ENCODE data around the gene XPO5.

The XPO5 gene

DNA sequence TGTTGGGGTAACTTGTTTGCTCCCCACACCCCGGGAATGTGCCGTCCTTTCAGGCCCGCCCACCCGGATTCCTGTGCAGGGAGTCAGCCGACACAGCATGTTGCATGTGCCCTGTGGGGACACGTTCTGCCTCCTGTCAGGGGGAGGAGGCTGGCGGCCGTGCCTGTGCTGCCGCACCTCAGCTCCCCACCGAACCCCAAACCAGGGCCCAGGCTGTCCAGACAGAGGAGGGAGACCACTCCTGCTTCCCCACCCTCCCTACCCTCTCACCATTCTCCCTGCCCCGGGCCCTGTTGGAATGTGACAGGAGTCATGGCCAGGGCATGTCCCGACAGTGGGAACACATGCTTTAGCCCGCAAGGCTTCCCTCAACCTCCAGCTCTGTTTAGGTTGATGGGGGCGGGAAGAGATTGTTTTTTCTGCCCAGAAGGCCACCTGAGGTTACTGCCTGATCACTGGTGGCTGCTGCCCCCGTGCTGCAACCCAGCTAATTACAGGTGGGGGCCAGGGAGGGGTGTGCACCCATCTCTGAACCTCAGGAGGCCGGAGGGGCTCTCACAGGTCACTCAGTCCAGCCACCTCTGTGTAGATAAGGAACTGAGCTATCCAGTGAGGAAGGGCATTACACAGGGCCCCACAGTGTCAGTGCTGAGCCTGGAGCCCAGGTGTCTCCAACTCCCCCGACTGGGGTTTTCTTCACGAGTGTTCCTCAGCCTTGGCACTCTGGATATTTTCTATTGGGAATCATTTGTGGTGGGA is 79.3 kb downstream of the XPO5 start:
- DNase-seq: peak; percentile 25

DNA sequence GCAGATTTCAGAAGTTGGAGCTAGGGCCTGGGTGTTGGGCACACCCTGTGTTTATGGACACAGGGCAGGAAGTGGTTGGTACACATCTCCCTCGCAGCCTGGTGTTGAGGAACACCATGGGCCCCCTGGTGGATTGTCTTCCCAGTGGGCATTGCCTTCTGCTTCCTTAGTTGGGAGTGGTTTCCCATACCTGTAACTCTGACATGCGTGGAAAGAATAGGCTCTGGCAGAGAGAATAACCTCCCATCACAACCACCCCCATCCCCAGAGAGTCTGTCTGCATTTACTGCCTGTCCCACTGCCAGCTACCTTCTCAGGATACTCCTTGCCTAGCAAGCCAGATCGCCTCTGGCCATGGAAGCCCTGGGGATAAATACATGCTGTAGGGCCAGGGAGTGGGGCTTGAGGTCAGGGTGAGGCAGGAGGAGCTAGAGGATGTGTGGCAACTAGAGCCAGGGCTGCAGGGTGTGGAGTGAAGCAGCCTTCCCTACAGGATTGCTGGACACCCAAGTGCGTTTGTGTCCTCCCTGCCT is 80.4 kb downstream of the XPO5 start:
- DNase-seq: peak; percentile 49

DNA sequence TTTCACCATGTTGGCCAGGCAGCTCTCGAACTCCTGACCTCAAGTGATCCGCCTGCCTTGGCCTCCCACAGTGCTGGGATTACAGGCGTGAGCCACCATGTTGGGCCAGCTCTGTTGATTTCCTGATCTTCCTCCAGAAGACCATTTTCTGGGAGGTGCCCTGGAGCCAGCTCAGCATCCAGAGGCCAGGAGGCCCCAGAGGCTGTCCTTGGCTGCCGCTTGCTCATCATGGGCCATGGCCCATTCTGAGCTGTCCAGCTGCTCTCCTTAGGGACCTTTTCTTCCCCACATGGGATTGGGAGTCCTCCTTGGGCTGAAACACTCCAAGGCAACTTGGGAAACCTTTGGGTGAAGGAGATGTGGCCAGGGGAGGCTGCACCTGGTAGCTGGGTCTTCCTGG is 81.1 kb downstream of the XPO5 start:
- no peak for DNase-seq

DNA sequence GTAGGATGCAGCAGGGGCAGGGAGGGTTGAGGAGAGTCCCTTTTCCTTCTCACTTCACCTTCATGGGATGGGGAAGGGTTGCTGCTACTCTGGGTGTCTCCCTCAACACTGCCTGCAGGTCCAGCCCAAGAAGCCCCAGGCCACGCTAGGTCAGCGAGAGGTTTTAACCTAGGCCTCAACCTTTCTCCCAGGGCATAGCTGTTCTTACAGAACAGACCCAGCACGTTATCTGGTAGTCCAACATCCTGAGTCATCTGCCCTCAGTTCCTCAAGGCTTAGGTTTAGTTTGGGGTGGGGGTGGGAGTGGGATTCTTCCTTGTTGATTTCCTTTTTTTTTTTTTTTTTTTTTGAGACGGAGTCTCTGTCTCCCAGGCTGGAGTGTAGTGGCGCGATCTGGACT is 81.5 kb downstream of the XPO5 start:
- DNase-seq: no peak

DNA sequence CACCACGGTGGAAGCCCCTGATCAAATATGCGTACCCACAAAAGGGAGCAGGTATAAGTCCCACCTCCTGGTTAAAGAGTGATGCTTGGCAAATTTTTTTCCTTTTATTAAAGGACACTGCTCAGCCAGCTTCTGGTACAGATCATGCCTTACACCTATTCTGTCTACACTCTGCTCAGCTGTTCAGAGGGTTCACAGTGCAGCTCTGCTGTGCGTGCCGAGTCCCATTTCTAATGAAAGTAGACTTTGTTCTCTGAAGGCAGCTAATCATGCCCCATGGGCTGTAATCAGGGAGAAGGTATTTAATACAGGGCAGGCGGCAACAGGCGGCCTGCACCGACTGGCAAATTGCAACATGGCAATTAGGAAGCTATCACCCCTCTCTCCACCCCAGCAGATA is 82.0 kb downstream of the XPO5 start:
- no peak for DNase-seq

- no peak for DNase-seq
These were observed 82.6 kb downstream of the XPO5 start for GRCh38 chr6:43493230-43493629.

DNA sequence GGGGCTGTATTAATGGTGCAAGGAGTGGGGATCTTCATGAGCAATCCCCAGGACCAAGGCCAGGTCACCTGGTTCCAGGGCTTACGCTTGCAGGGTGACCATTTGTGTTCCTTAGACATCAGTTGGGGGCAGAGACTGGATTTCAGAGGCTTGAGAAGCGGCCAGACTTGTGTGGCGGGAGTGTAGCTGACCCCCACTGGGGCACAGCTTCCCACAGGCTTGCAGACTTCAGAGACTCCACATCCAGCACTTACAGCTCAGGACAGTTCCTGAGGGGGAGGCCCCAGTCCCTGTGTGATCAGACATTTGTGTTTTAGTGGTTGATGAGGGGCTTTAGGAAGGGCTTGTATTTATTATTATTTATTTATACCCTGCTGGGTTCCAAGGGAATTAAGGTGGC is 83.2 kb downstream of the XPO5 start:
- DNase-seq: no peak

DNA sequence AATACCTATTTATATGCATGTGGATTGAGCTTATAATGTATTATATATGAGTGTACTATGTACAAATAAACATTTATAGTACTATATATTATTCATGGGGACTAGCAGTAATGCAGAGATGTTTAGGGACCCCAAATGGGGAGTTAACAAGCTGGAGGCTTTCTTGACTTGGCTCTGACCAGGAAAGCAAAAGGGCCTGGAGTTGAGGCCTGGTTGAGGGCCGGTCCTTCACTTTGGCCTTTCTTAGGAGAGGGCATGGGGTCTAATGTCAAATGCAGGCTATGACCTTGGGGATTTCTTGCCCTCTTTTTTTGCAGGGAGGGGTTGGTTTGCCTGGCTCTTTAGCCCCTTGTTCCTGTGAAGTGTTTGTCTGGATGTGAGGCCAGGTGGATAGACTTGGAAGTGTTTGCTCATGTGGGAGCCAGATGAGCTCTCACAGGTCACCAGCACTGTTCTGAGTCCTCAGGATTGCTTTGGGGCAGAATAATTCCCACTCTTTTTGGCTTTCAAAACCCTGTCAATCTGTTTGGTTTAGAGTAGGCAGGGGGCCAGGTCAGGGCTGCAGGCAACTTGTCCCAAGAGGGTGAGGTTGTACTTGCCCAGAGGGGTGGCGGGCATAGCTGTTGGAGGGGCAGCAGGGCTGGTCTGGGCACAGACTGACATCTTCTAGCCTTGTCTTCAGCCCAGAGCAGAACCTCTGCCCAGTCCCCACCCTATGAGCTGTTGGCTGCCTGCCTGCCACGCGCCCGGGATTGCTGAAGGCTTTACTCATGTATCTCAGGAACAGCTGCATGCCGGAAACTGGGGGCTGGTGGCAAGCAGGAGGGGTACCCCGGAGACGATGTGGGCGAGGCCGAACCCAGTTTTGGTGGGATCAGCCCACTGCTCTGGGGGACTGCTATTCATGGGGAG is 83.8 kb downstream of the XPO5 start:
- no peak for DNase-seq

- DNase-seq: no peak
These were observed 85.3 kb downstream of the XPO5 start for GRCh38 chr6:43490523-43490939.

- no peak for DNase-seq
These were observed 86.4 kb downstream of the XPO5 start for GRCh38 chr6:43489277-43490072.

DNA sequence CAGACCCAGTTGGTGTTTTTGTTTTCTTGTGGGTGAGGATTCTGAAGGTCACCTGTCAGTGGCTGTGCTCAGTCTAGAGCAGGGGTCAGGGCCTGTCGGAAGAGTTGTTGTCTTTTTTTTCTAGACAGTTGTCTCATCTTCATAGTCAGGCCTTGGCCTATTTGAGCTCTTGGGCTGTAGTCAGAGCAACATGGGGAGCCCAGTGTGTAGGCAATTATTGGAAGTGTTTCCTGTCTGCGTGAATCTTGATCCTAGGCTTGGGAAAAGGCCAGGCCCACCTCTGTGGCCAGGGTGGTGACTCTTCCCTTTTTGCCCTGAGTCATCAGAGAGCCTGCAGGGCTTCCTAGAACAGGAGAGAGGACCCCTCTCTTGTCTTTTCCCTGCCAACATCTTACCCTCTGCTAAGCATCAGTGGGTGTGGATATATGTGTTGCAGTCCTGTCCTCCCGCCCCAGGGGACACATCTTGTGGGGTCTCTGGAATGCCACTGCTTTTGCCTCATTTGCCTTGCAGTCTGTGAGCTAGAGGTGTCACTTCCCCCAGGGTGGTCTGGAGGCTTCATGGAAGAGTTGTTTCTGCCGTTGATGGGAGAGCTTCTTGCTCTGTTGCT is 87.1 kb downstream of the XPO5 start:
- no peak for DNase-seq

- no peak for DNase-seq
These were observed 94.1 kb downstream of the XPO5 start for GRCh38 chr6:43481591-43482236.

DNA sequence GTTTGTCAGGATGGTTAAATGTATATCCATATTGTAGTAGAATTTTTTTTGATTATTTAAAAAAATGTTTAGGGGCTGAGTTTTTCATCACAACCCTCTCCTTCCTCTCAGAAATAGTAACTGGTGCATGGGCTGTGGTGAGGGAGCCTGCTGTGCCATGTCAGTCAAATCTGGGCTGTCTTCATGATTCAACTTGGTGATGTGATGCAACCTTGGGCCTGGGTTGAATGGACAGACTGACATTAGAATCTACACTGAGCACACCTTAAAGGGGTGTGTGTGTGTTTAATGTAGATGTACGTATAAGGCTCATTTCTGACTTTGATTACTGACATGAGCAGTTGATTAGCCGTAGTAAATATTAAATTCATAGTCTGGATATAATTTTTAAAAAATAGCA is 94.8 kb downstream of the XPO5 start:
- DNase-seq: no peak

DNA sequence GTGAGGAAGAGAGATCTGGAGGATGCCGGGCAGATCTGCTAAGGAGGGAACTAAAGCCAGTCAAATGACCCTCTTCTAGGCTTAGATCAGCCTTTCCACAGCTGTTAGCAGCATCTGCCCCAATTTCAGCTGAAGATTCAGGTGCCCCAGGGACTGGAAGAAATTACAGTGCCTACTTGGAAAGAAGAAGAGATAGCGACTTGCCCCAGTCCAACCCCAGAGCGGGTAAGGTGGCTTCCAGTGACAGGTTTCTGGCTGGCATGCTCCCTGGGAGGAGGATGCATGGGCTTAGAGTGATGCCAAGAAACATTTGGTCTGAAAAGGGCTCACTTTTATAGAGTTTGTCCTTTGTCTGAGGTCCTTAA is 97.8 kb downstream of the XPO5 start:
- DNase-seq: no peak

GRCh38 chr6:43477235-43478007 is 98.4 kb downstream of the XPO5 start, which contains the start of gene TJAP1:
TJAP1 (plus strand) TSS chr6:43477570; CDS start chr6:43499002, 21,432 bp downstream.
- peak; percentile 98 for DNase-seq

GRCh38 chr6:43476746-43477145 is 99.1 kb downstream of the XPO5 start:
- no peak for DNase-seq

DNA sequence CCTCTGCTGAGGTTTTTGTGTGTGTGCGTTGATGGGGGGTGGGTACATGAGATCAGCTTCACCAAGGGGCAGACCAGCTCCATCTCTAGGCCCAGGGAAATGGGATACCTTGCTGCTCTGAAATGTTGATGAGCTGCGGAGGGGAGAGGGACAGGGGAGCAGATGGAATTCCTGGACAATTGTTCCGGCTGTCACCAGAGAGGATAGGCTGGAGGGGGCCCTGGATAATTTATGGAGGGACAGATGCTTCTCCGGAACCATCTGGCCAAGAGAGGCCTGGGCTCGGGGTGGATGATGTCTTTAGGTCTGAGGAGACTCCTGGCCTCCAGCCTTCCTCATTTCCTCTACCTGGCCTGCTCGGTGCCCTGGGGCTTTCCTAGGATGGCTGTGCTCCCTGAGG is 100.3 kb downstream of the XPO5 start:
- no peak for DNase-seq

- DNase-seq: no peak
These were observed 103.3 kb downstream of the XPO5 start for GRCh38 chr6:43472515-43472914.
